ENCODE measurements around the gene FTCD.

The FTCD gene

DNA sequence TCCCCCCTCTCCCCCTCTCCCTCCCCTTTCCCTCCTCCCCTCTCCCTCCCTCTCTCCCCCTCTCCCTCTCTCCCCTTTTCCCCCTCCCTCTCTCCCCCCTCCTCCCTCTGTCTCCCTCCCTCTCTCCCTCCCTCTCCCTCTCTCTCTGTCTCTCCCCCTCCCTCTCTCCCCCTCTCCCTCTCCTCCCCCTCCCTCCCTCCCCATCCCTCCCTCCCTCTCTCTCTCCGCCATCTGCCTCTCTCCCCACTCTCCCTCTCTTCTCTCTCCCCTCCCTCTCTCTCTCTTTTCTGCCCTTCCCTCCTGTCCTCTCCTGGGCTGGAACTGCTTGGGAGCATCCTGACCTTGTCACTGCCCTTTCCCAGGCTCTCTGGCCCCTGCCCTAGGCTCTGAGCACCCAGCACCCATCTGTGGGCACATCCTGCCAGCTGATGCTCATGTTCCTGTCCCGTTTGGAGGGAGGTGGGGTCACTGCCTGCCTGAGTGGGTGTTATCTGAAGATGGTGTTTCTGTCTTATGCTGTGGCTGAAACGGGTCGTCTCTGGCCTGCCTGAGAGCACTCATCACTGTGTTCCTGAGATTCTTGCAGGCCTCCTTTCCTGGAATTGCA is 10.8 kb downstream of the FTCD start:
- TF ChIP-seq TAF1 (IDR thresholded peaks at IDR 0.05; ENCODE audit: borderline replicate concordance, insufficient read depth, low read length) (no peak), SIN3A (IDR thresholded peaks at IDR 0.05; ENCODE audit: borderline replicate concordance, insufficient read depth, low read length) (no peak), FOXP2 (optimal IDR thresholded peaks at IDR 0.05; ENCODE audit: borderline replicate concordance, extremely low read depth, extremely low read length, insufficient read depth) (no peak), POLR2AphosphoS5 (IDR thresholded peaks at IDR 0.05; ENCODE audit: low read depth, low read length) (no peak)
- TF ChIP-seq, protein P1, sequence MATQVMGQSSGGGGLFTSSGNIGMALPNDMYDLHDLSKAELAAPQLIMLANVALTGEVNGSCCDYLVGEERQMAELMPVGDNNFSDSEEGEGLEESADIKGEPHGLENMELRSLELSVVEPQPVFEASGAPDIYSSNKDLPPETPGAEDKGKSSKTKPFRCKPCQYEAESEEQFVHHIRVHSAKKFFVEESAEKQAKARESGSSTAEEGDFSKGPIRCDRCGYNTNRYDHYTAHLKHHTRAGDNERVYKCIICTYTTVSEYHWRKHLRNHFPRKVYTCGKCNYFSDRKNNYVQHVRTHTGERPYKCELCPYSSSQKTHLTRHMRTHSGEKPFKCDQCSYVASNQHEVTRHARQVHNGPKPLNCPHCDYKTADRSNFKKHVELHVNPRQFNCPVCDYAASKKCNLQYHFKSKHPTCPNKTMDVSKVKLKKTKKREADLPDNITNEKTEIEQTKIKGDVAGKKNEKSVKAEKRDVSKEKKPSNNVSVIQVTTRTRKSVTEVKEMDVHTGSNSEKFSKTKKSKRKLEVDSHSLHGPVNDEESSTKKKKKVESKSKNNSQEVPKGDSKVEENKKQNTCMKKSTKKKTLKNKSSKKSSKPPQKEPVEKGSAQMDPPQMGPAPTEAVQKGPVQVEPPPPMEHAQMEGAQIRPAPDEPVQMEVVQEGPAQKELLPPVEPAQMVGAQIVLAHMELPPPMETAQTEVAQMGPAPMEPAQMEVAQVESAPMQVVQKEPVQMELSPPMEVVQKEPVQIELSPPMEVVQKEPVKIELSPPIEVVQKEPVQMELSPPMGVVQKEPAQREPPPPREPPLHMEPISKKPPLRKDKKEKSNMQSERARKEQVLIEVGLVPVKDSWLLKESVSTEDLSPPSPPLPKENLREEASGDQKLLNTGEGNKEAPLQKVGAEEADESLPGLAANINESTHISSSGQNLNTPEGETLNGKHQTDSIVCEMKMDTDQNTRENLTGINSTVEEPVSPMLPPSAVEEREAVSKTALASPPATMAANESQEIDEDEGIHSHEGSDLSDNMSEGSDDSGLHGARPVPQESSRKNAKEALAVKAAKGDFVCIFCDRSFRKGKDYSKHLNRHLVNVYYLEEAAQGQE (IDR thresholded peaks at IDR 0.05; ENCODE audit: insufficient read depth in 1 of 2, low read depth in 2 of 2, low read length in 2 of 2): no peak

DNA sequence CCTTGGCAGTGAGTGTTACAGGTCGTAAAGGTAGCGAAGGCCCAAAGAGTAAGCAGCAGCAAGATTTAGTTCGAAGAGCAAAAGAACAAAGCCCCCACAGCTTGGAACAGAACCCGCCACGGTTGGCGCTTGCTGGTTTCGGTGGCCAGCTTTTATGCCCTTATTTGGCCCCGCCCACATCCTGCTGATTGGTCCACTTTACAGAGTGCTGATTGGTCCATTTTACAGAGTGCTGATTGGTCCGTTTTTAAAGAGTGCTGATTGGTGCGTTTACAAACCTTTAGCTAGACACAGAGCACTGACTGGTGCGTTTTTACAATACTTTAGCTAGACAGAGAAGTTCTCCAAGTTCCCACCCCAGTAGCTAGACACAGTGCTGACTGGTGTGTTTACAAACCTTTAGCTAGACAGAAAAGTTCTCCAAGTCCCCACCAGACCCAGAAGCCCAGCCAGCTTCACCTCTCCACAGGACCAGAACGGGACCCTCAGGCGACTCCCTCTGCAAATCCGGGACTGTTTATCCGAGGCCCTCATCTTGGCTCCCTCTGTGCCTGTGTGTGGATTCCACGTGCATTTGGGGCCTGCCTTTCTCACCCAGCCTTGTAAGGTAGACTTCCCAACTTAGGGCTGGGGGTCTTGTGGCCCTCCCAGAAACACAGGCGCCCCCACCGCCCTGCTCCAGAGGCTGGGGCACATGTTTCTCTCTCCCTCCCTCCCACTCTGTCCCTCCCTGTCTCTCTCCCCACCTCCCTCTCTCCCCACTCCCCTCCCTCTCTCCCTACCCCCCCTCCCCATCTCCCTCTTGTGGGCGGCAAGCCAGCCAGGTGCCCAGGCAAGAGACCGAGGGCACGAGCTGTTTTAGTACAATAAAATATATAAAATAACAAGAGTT is 12.6 kb downstream of the FTCD start:
- TF ChIP-seq SIN3A (IDR thresholded peaks at IDR 0.05; ENCODE audit: borderline replicate concordance, insufficient read depth, low read length) (no peak), FOXP2 (optimal IDR thresholded peaks at IDR 0.05; ENCODE audit: borderline replicate concordance, extremely low read depth, extremely low read length, insufficient read depth) (no peak), TAF1 (IDR thresholded peaks at IDR 0.05; ENCODE audit: borderline replicate concordance, insufficient read depth, low read length) (no peak), POLR2AphosphoS5 (IDR thresholded peaks at IDR 0.05; ENCODE audit: low read depth, low read length) (no peak)
- TF ChIP-seq, protein P1 (IDR thresholded peaks at IDR 0.05; ENCODE audit: insufficient read depth in 1 of 2, low read depth in 2 of 2, low read length in 2 of 2): no peak

DNA sequence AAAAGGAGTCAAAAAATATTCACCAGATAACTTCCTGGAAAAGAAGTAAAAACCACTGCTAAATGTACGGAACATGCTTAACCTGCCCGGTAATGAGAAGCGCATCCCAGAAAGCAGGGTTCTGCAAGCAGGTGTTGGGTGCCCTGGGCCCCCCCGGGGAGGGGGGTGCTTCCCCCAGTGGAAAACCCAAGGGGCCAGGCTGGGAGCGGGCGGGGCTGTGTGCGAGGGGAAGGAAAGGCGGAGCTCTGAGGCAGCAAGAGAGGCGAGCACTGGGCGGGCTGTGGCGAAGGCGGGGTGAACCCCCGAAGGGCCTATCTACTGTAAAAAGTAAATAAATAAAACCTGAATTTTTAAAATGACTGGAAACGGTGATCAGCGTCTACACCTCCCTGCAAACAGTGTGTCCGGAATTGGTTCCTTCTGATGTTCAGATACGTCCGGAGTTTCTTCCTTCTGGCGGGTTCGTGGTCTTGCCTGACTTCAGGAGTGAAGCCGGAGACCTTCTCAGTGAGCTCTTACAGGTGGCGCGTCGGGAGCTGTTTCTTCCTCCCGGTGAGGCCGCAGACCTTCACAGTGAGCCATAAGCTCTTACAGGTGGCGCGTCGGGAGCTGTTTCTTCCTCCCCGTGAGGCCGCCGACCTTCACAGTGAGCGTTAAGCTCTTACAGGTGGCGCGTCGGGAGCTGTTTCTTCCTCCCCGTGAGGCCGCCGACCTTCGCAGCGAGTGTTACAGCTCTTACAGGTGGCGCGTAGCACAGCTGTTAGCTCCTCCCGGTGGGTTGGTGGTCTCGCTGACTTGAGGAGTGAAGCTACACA is 13.4 kb downstream of the FTCD start:
- no peak for TF ChIP-seq TAF1 (IDR thresholded peaks at IDR 0.05; ENCODE audit: borderline replicate concordance, insufficient read depth, low read length)
- TF ChIP-seq, protein P1 (IDR thresholded peaks at IDR 0.05; ENCODE audit: insufficient read depth in 1 of 2, low read depth in 2 of 2, low read length in 2 of 2): no peak
- no peak for TF ChIP-seq SIN3A (IDR thresholded peaks at IDR 0.05; ENCODE audit: borderline replicate concordance, insufficient read depth, low read length)
- no peak for TF ChIP-seq POLR2AphosphoS5 (IDR thresholded peaks at IDR 0.05; ENCODE audit: low read depth, low read length)
- TF ChIP-seq FOXP2 (optimal IDR thresholded peaks at IDR 0.05; ENCODE audit: borderline replicate concordance, extremely low read depth, extremely low read length, insufficient read depth): no peak

DNA sequence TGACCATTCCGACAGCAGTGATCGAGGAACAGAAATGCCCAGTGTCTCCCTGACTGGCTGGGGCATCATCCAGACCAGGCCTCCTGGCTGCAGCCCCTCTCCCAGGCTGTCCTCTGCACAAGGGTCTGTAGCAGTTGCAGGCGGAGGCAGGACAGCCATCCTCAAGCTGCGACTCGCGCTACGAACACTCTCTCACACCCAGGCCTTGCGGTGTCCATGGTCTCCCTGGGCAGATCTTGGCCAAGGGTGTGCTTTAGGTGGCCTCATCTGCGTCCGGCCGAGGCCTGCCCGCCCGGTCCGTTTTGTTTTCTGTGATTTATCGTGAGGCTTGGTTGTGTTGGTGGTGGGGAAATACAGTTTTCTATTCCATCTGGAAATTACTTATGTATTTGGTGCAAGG is 15.7 kb downstream of the FTCD start:
- no peak for TF ChIP-seq TAF1 (IDR thresholded peaks at IDR 0.05; ENCODE audit: borderline replicate concordance, insufficient read depth, low read length)
- TF ChIP-seq, protein P1 (IDR thresholded peaks at IDR 0.05; ENCODE audit: insufficient read depth in 1 of 2, low read depth in 2 of 2, low read length in 2 of 2): no peak
- no peak for TF ChIP-seq SIN3A (IDR thresholded peaks at IDR 0.05; ENCODE audit: borderline replicate concordance, insufficient read depth, low read length)
- TF ChIP-seq POLR2AphosphoS5 (IDR thresholded peaks at IDR 0.05; ENCODE audit: low read depth, low read length): no peak
- no peak for TF ChIP-seq FOXP2 (optimal IDR thresholded peaks at IDR 0.05; ENCODE audit: borderline replicate concordance, extremely low read depth, extremely low read length, insufficient read depth)

Data from PFSK-1 (cell line).